ENCODE measurements around the gene KLRC1.
"Not testable (repeated sequence)": the region's sequence is repeated elsewhere in the genome, so short reads cannot be mapped to it uniquely, and the experiment has no call there.

KLRC1 gene

GRCh38 chr12:10453156-10453555, at the start of gene KLRC1:
Gene KLRC1 (minus strand): TSS chr12:10453377. CDS start chr12:10451156, 2,221 bp downstream.
- DNase-seq (ENCODE audit: low read depth in 2 of 2) = no peak

DNA sequence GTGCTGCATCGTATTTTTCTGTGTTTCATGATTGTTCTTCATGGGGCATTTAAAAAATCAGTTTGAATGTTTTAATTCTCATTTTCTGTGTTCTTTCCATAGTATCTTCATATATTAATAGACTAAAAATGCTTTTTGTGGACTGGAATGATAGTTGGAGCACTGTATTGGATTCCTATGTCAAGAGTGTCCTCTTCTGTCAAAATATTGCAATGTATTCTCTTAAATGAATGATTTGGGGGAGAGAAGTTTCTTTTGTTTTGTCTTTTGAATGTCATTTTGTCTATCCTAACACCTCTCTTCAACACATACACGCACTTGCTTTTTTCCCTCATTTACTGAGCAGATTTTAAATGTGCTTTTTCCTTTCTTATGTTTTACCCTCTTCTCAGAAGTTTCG, 47.9 kb upstream of the KLRC1 start:
- DNase-seq (ENCODE audit: low read depth in 2 of 2) = no peak

GRCh38 chr12:10498042-10498441, 44.9 kb upstream of the KLRC1 start:
- no peak for DNase-seq (ENCODE audit: low read depth in 2 of 2)

- peak; percentile 63 to 69 for DNase-seq (ENCODE audit: low read depth in 2 of 2)
These were observed 44.4 kb upstream of the KLRC1 start for GRCh38 chr12:10497602-10498001.

GRCh38 chr12:10491766-10492165, 38.6 kb upstream of the KLRC1 start:
- DNase-seq (ENCODE audit: low read depth in 2 of 2) = no peak

DNA sequence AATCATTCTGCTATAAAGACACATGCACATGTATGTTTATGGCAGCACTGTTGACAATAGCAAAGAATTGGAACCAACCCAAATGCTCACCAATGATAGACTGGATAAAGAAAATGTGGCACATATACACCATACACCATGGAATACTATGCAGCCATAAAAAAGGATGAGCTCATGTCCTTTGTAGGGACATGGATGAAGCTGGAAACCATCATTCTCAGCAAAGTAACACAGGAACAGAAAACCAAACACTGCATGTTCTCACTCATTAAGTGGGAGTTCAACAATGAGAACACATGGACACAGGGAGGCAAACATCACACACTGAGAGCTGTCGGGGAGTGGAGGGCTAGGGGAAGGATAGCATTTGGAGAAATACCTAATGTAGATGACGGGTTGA, 34.2 kb upstream of the KLRC1 start:
- DNase-seq (ENCODE audit: low read depth in 2 of 2) = not testable (repeated sequence)

GRCh38 chr12:10481901-10482300, 28.7 kb upstream of the KLRC1 start:
- DNase-seq (ENCODE audit: low read depth in 2 of 2) = peak in 1 of 2 donors; percentile 3

DNA sequence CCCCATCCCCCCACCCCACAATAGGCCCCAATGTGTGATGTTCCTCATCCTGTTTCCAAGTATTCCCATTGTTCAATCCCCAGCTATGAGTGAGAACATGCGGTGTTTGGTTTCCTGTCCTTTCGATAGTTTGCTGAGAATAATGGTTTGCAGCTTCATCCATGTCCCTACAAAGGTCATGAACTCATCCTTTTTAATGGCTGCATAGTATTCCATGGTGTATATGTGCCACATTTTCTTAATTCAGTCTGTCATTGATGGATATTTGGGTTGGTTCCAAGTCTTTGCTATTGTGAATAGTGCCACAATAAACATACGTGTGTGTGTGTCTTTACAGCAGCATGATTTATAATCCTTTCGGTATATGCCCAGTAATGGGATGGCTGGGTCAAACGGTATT, 19.6 kb upstream of the KLRC1 start:
- DNase-seq (ENCODE audit: low read depth in 2 of 2) = not testable (repeated sequence)

- no peak for DNase-seq (ENCODE audit: low read depth in 2 of 2)
These were observed 16.5 kb upstream of the KLRC1 start for GRCh38 chr12:10469701-10470100.

- DNase-seq (ENCODE audit: low read depth in 2 of 2) = no peak
These were observed 13.1 kb upstream of the KLRC1 start for GRCh38 chr12:10466311-10466710.

DNA sequence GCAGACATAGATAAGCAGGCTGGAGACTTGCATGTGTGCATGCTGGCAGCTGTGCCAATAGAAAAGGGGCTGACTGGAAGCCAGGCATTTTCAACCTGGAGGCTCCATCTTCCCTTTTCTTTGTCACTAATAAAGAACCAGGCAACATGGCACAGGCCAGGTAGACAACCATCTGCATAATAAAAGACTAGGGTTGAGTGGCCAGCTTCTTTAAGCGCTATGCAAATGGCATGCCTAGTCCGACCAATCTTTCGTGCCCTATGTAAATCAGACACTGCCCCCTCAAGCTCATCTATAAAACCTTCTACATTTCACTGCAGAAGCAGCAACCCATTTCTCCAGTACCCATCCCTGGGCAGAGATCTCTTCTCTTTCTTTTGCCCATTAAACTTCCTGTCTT, 4.6 kb upstream of the KLRC1 start:
- DNase-seq (ENCODE audit: low read depth in 2 of 2) = no peak

DNA sequence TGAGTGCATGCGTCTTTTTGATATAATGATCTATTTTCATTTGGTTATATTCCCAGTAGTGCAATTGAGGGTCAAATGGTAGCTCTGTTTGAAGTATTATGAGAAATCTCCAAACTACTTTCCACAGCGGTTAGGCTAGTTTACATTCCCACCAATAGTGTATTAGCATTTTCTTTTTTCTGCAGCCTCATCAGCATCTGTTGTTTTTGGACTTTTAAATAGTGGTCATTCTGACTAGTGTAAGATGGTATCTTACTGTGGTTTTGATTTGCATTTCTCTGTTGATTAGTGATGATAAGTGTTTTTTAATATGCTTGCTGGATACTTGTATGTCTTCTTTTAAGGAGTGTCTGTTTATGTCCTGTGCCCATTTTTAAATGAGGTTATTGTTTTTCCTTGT, 3.7 kb upstream of the KLRC1 start:
- no peak for DNase-seq (ENCODE audit: low read depth in 2 of 2)

DNA sequence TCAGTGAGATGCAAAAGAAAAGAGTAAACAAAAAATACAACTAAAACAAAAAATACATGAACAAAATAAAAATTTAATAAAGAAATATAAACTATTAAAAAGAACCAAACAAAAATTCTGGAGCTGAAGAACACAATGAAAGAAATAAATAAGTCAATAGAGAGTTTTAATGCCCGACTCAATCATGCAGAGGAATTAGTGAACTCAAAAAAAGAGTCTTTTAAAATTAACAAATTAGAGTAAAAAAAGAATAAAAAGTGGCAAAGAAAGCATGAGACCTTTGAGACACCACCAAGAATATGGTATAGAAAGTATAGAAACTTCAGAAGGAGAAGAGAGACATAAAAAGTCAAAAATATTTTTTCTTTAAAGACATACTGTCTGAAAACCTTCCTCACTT, 2.6 kb upstream of the KLRC1 start:
- DNase-seq (ENCODE audit: low read depth in 2 of 2) = no peak

GRCh38 chr12:10454531-10454930, 1.4 kb upstream of the KLRC1 start:
- DNase-seq (ENCODE audit: low read depth in 2 of 2) = no peak

DNA sequence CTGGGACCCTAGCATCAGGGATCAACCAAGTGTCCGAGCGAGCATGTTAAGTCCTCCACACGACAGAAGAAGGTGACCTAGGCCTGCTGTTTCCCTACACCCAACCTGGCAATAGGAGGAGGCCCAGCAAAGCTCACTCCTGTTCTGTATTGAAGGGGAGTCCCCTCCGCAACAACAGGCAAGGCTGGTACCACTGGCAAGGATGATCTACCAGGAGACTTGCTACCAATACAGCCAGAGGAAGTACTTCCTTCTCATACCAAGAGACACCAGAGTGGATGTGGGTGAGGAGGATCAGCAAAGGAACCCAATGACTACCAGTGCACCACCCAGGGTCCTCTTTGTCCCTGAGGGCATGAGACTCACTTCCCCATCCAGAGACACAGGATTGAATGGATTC, 4.9 kb downstream of the KLRC1 start:
- no peak for DNase-seq (ENCODE audit: low read depth in 2 of 2)

DNA sequence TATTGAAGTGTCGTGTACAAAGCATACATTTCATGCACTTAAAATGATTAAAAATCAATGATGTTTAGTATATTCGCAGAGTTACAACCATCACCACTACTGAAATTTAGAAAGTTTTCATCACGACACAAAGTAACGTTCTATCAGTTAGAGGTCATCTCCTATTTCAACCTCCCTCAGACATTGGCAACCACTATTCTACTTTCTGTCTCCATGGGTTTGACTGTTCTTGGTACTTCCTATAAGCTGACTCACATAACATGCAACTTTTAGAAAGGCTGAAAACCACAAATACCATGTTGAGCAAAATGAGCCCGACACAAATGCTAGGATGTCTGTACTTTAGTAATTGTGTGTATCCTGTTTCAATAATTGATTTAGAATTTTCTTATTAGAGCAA, 7.1 kb downstream of the KLRC1 start:
- not testable (repeated sequence) for DNase-seq (ENCODE audit: low read depth in 2 of 2)

DNA sequence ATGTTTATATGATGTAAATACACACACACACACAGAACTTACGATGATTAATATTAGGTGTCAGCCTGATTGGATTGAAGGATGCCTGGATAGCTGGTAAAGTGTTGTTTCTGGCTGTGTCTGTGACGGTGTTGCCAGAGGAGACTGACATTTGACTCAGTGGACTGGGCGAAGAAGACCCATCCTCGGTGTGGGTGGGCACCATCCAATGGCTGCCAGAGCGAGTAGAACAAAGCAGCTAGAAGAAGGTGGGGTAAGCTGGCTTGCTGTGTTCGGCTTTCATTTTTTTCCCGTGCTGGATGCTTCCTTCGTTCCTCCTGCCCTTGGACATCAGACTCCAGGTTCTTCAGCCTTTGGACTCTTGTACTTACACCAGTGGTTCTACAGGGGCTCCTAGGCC, 12.0 kb downstream of the KLRC1 start:
- DNase-seq (ENCODE audit: low read depth in 2 of 2) = not testable (repeated sequence)

DNA sequence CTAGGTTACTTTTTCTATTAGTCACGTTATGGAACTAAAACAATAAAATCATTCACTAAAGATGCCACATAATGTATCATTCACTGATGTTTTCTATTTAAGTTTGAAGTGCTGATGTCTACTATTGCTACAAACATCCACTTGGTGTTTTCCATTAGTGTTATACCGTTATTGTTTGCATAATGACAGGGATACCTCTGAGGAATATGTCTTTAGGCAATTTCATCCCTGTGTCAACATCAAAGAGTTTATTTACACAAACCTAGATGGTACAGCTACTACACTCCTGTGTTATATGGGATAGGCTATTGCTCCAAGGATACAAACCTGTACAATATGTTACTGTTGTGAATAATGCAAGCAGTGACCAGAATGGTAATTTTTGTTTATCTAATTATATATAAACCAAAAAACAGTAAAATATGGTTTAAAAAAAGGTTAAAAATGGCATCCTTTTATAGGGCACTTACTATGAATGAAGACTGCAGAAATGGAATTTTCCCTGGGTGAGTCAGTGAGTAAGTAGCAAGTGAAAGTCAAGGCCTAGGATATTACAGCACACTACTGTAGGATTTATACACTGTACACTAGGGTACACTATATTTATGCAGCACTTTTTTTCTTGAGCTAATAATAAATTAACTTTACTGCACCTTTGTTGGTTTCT, 13.4 kb downstream of the KLRC1 start:
- DNase-seq (ENCODE audit: low read depth in 2 of 2) = not testable (repeated sequence)

- DNase-seq (ENCODE audit: low read depth in 2 of 2) = not testable (repeated sequence)
These were observed 15.6 kb downstream of the KLRC1 start for GRCh38 chr12:10437601-10438000.

DNA sequence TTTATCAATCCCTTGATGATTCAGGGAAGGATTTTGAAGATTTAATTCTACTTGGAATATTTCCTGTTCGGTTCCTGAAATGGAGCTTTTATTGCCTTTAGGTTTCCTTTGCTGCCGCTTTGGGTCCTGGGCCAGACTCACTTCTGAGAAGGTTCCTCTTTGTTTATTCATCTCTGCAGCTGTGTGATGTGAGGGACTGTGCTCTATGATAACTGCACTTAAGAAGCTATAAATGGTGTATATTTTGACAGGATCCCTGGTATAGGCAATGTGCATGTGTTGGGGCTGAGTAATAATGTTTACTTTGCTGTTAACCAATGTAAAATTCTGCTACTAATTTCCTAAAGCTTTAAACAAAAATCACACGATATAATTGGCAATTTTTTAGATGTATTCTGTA, 17.4 kb downstream of the KLRC1 start, which contains the start of gene KLRC2:
KLRC2 (minus strand) TSS at position 195 of the 400 bp plus-strand sequence; CDS start at position 171, 24 bp downstream.
- not testable (repeated sequence) for DNase-seq (ENCODE audit: low read depth in 2 of 2)

GRCh38 chr12:10430623-10431022, 22.6 kb downstream of the KLRC1 start:
- DNase-seq (ENCODE audit: low read depth in 2 of 2) = not testable (repeated sequence)

GRCh38 chr12:10425938-10426337, 27.2 kb downstream of the KLRC1 start:
- DNase-seq (ENCODE audit: low read depth in 2 of 2) = not testable (repeated sequence)

- not testable (repeated sequence) for DNase-seq (ENCODE audit: low read depth in 2 of 2)
These were observed 28.8 kb downstream of the KLRC1 start for GRCh38 chr12:10424260-10424899.

All from stimulated activated CD8-positive, alpha-beta memory T cell treated with anti-CD3 and anti-CD28 coated beads, Interleukin-7, amount 100 ng/mL, for 4 hours (primary cell).